ENCODE data around the gene ZFYVE19.
A peak's percentile ranks its signal among the peaks of the same experiment; 100 is the strongest.
"Not testable (repeated sequence)": the region's sequence is repeated elsewhere in the genome, so short reads cannot be mapped to it uniquely, and the experiment has no call there.

ZFYVE19 gene

GRCh38 chr15:40845511-40846284 is 38.8 kb downstream of the ZFYVE19 start:
- DNase-seq (ENCODE audit: low read depth in 2 of 2, low spot score in 1 of 2): no peak

GRCh38 chr15:40846841-40847222 is 39.9 kb downstream of the ZFYVE19 start:
- no peak for DNase-seq (ENCODE audit: low read depth in 2 of 2, low spot score in 1 of 2)

- no peak for DNase-seq (ENCODE audit: low read depth in 2 of 2, low spot score in 1 of 2)
Measured at GRCh38 chr15:40847223-40847961, 40.5 kb downstream of the ZFYVE19 start.

- DNase-seq (ENCODE audit: low read depth in 2 of 2, low spot score in 1 of 2): no peak
Measured at GRCh38 chr15:40850576-40851112, 43.8 kb downstream of the ZFYVE19 start.

GRCh38 chr15:40852529-40852928 is 45.6 kb downstream of the ZFYVE19 start:
- no peak for DNase-seq (ENCODE audit: low read depth in 2 of 2, low spot score in 1 of 2)

- DNase-seq (ENCODE audit: low read depth in 2 of 2, low spot score in 1 of 2): no peak
Measured at GRCh38 chr15:40853241-40853890, 46.5 kb downstream of the ZFYVE19 start.

GRCh38 chr15:40854161-40854560 is 47.3 kb downstream of the ZFYVE19 start:
- DNase-seq (ENCODE audit: low read depth in 2 of 2, low spot score in 1 of 2): no peak

GRCh38 chr15:40855706-40856234 is 48.9 kb downstream of the ZFYVE19 start:
- DNase-seq (ENCODE audit: low read depth in 2 of 2, low spot score in 1 of 2): no peak

- DNase-seq (ENCODE audit: low read depth in 2 of 2, low spot score in 1 of 2): no peak
Measured at GRCh38 chr15:40856746-40857145, 49.9 kb downstream of the ZFYVE19 start.

- DNase-seq (ENCODE audit: low read depth in 2 of 2, low spot score in 1 of 2): peak; percentile 47 to 78
Measured at GRCh38 chr15:40857601-40858341, 50.9 kb downstream of the ZFYVE19 start.

- no peak for DNase-seq (ENCODE audit: low read depth in 2 of 2, low spot score in 1 of 2)
Measured at GRCh38 chr15:40858706-40859105, 51.8 kb downstream of the ZFYVE19 start.

- peak; percentile 52 to 75 for DNase-seq (ENCODE audit: low read depth in 2 of 2, low spot score in 1 of 2)
Measured at GRCh38 chr15:40859206-40859851, 52.4 kb downstream of the ZFYVE19 start.

- DNase-seq (ENCODE audit: low read depth in 2 of 2, low spot score in 1 of 2): not testable (repeated sequence)
Measured at GRCh38 chr15:40861147-40861546, 54.3 kb downstream of the ZFYVE19 start.

GRCh38 chr15:40863660-40864270 is 56.9 kb downstream of the ZFYVE19 start:
- no peak for DNase-seq (ENCODE audit: low read depth in 2 of 2, low spot score in 1 of 2)
